ENCODE results near the gene MAP2. TPM values are rescaled to one million over a fixed set of nuclear protein-coding genes. Genes with fewer than 3 reads are reported as not detected.
"Not testable (repeated sequence)": the region's sequence is repeated elsewhere in the genome, so short reads cannot be mapped to it uniquely, and the experiment has no call there.

Gene MAP2
- total RNA-seq, 1 experiment from 2014 or later, result 2.5 TPM

GRCh38 chr2:209468846-209469245 lies 45.0 kb downstream of the MAP2 start:
- DNase-seq (ENCODE audit: low read depth, low spot score), result no peak
- in situ Hi-C loops (cut with HindIII; ENCODE audit: low pct_unique_long_range_greater_than_20kb, low sequenced_read_pairs), result no loop called here

GRCh38 chr2:209469481-209469880 lies 45.6 kb downstream of the MAP2 start:
- DNase-seq (ENCODE audit: low read depth, low spot score), result no peak
- in situ Hi-C loops (cut with HindIII; ENCODE audit: low pct_unique_long_range_greater_than_20kb, low sequenced_read_pairs), result no loop called here

DNA sequence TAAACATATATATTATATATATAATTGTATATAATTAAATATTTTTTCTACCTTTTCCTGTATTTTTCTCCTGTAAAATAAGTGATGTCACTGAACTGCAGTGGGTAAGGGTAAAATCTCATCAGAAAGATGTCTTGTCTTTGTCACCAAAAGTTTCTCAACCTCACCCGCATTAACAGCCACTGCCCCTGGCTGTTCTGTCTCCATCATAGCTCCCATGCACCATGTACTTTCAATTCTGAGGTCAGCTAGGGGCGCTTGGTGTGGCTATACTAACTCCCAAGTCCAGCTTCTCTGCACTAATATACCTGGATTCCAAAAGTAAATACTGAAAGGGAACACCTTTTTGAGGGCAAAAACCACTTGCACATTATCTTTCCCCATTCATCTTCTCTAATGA lies 46.6 kb downstream of the MAP2 start:
- DNase-seq (ENCODE audit: low read depth, low spot score), result no peak
- in situ Hi-C loops (cut with HindIII; ENCODE audit: low pct_unique_long_range_greater_than_20kb, low sequenced_read_pairs), result no loop called here

- in situ Hi-C loops (cut with HindIII; ENCODE audit: low pct_unique_long_range_greater_than_20kb, low sequenced_read_pairs), result no loop called here
- no peak for DNase-seq (ENCODE audit: low read depth, low spot score)
Observed at GRCh38 chr2:209471037-209471436, 47.2 kb downstream of the MAP2 start.

GRCh38 chr2:209472112-209472832 lies 48.4 kb downstream of the MAP2 start:
- DNase-seq (ENCODE audit: low read depth, low spot score), result no peak
- in situ Hi-C loops (cut with HindIII; ENCODE audit: low pct_unique_long_range_greater_than_20kb, low sequenced_read_pairs), result no loop called here

DNA sequence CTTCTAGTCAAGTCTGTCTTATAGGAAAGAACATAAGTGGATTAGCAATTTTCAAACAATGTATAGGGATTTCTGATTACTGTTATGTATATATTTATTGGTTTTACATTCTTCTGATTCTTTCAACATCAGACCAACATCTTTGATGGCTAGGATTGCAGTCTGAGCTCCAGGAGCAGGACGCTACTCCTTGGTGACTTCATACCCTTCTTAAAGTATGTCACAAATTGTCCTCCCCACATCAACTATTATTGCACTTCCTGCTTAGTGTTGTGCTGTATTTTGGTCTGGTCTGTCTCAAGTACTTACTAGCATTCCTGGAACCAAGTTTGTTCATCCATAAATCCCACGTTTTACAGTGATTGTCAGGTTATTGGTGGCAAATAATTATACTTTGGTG lies 49.0 kb downstream of the MAP2 start:
- no peak for DNase-seq (ENCODE audit: low read depth, low spot score)
- in situ Hi-C loops (cut with HindIII; ENCODE audit: low pct_unique_long_range_greater_than_20kb, low sequenced_read_pairs), result no loop called here

GRCh38 chr2:209473930-209474419 lies 50.1 kb downstream of the MAP2 start:
- no peak for DNase-seq (ENCODE audit: low read depth, low spot score)
- in situ Hi-C loops (cut with HindIII; ENCODE audit: low pct_unique_long_range_greater_than_20kb, low sequenced_read_pairs), result no loop called here

DNA sequence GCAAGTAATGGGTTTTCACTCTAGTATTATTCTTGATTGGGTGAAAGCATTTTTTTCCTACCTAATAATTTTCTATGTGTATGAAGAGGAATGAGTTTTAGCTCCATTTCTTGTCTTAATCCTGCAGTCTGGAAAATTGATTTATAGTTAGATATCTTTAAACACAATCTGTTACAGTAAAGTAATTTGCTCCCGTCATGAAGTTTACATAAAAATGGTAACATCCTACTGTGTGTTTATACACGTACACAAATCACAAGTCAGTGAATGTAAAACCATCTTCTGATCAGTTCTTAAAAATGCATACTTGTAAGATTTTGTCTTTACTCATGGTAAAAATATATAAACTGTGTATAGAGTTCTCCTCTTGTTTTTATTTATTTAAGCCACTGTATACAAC lies 51.1 kb downstream of the MAP2 start:
- no peak for DNase-seq (ENCODE audit: low read depth, low spot score)
- in situ Hi-C loops (cut with HindIII; ENCODE audit: low pct_unique_long_range_greater_than_20kb, low sequenced_read_pairs), result no loop called here

DNA sequence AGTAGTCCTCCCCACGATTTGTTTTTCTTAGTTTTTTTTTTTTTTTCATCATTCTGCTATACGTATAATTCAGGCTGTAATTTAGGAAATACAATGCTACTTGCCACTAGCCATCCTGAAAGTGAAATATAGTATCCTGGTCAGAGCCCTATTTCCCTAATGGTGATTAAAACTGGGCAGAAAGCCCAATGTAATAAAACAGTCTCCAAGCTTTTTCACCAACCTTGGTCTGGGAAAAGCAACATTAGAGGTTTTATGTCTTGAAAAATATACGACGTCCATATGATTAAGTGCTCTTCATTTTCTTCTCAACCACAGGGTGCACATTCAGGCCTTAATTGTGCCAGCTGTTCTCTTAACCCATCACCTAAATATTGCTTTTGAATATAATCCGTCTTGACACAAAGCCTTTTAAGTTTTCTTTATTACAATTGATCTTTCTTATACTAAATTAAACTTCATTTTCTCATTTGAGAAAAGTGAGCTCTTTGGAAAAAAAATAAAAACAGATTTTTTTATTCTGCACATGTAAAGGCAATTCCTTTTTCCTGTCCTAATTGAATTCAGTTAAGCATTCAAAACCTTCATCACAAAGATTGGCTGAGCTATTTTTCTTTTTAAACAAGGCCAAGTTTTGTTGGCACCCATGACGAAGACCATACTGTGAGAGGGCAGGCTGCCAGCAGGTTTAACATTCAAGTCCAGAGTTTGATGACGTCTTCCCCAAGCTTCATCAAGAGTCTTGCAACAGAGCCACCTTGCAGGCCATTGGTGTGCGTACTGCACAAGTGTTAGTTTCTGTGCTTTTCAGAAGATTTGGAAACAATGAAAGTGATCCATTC lies 52.7 kb downstream of the MAP2 start:
- in situ Hi-C loops (cut with HindIII; ENCODE audit: low pct_unique_long_range_greater_than_20kb, low sequenced_read_pairs), result no loop called here
- peak; percentile 26 for DNase-seq (ENCODE audit: low read depth, low spot score)

- DNase-seq (ENCODE audit: low read depth, low spot score); in situ Hi-C loops (cut with HindIII; ENCODE audit: low pct_unique_long_range_greater_than_20kb, low sequenced_read_pairs): not testable (repeated sequence)
Observed at GRCh38 chr2:209492296-209492695, 68.4 kb downstream of the MAP2 start.

GRCh38 chr2:209495068-209495620 lies 71.3 kb downstream of the MAP2 start:
- DNase-seq (ENCODE audit: low read depth, low spot score); in situ Hi-C loops (cut with HindIII; ENCODE audit: low pct_unique_long_range_greater_than_20kb, low sequenced_read_pairs): not testable (repeated sequence)

DNA sequence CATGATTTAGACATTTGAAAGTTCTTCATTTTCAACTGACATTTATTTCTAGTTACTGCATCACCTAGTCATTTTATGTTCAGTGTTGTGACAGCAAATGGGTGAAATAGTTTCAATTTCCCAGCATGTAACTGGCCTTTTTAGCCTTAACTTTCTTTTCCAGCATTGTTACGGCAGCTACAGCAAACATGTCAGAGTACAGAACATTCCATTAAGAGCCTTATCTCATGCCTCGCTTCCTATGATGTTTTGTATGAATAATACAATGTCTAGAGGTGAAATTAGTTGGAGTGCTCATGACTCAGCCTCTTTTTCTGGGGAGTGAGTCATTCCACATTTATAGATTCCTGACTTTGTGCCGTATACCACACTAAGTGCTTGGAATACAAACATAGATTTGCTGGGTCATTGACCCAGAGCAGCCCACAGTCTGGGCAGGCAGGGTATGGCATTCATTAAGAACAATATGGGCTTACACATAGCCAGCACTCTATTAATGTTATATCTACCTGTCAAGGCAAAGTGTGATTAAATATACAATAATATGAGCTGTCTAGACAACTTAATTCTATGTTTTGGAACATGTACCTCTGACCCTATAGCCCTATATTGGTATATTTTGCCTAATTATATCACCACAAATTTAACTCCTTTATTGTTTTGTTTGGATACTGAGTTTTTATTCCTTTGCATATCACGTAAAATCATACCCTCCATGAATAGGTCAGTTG lies 72.2 kb downstream of the MAP2 start:
- in situ Hi-C loops (cut with HindIII; ENCODE audit: low pct_unique_long_range_greater_than_20kb, low sequenced_read_pairs), result no loop called here
- peak; percentile 61 for DNase-seq (ENCODE audit: low read depth, low spot score)

DNA sequence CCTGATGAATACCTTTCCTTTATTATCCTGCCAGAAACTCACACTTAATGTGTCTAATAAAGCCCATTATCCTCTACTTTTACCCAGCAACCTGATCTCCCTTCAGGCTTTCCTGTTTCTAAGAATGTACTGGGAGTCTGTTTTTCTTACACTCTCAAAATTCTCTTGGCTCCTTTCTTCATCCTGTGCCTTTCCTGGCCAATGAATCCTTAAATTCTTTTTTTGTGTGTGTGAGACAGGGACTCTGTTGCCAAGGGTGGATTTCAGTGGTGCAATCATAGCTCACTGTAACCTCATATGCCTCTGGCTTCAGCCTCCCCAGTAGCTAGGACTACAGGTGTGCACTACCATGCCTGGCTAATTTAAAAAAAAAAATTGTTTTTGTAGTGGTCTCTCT lies 72.7 kb downstream of the MAP2 start:
- no peak for DNase-seq (ENCODE audit: low read depth, low spot score)
- in situ Hi-C loops (cut with HindIII; ENCODE audit: low pct_unique_long_range_greater_than_20kb, low sequenced_read_pairs), result no loop called here

GRCh38 chr2:209498614-209499013 lies 74.8 kb downstream of the MAP2 start:
- in situ Hi-C loops (cut with HindIII; ENCODE audit: low pct_unique_long_range_greater_than_20kb, low sequenced_read_pairs), result no loop called here
- no peak for DNase-seq (ENCODE audit: low read depth, low spot score)

- in situ Hi-C loops (cut with HindIII; ENCODE audit: low pct_unique_long_range_greater_than_20kb, low sequenced_read_pairs), result no loop called here
- no peak for DNase-seq (ENCODE audit: low read depth, low spot score)
Observed at GRCh38 chr2:209499069-209499468, 75.2 kb downstream of the MAP2 start.

GRCh38 chr2:209501579-209501978 lies 77.7 kb downstream of the MAP2 start:
- no peak for DNase-seq (ENCODE audit: low read depth, low spot score)
- in situ Hi-C loops (cut with HindIII; ENCODE audit: low pct_unique_long_range_greater_than_20kb, low sequenced_read_pairs), result no loop called here

GRCh38 chr2:209505410-209505809 lies 81.6 kb downstream of the MAP2 start:
- no peak for DNase-seq (ENCODE audit: low read depth, low spot score)
- in situ Hi-C loops (cut with HindIII; ENCODE audit: low pct_unique_long_range_greater_than_20kb, low sequenced_read_pairs), result no loop called here

DNA sequence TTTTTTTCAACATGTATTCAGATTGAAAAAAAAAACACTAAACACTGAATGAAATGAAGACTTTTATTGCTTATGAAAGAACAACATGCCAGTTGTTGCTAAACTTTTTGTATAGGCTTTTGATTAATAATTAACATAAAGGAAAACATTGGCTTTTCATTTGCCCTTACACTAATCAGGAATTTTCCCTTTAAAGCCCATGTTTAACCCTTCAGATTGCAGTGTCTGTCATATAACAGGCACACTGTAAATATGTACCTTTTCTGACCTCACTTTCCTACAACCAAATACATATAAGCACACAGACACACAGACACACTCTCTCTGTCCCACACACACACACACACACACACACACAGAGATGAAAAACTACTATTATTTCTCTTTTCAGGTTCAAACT lies 84.4 kb downstream of the MAP2 start:
- no peak for DNase-seq (ENCODE audit: low read depth, low spot score)
- in situ Hi-C loops (cut with HindIII; ENCODE audit: low pct_unique_long_range_greater_than_20kb, low sequenced_read_pairs), result no loop called here
